Spleen (tissue), 11 donors: ENCODE data around the gene EXOC6B. TPM values are rescaled to one million over a fixed set of nuclear protein-coding genes. Genes with fewer than 3 reads are reported as not detected.
"Not testable (repeated sequence)": the region's sequence is repeated elsewhere in the genome, so short reads cannot be mapped to it uniquely, and the experiment has no call there.

Source experiments
- DNase-seq: peaks from one replicate; pipeline ENCODE4 v3.0.0-alpha.2; 2020
- H3K27ac ChIP-seq, 8 donors: fragments of 200-600 bp; sonication (generic) in 7 of 8; 1 replicate in 4 of 8; 2 replicates in 4 of 8; pipeline versions ENCODE4 v1.5.0 to v1.8.0; 2016 to 2021; ENCODE audit warnings: inconsistent platforms in 4 of 8, mild to moderate bottlenecking in 4 of 8, moderate library complexity in 1 of 8
- H3K27me3 ChIP-seq, 7 donors: fragments of 200-600 bp; sonication (generic) in 6 of 7; replicated peaks in 1 of 7; 1 replicate in 4 of 7; 2 replicates in 3 of 7; pipeline versions ENCODE4 v1.5.0 to v1.8.0; 2016 to 2021; ENCODE audit warnings: inconsistent platforms in 3 of 7, mild to moderate bottlenecking in 1 of 7
- H3K36me3 ChIP-seq, 6 donors: fragments of 200-600 bp; sonication (generic) in 5 of 6; 1 replicate in 4 of 6; 2 replicates in 2 of 6; pipeline versions ENCODE4 v1.5.0 to v1.8.0; 2016 to 2021; ENCODE audit warnings: inconsistent platforms in 2 of 6
- H3K4me1 ChIP-seq, 6 donors: fragments of 200-600 bp; sonication (generic) in 5 of 6; 1 replicate in 3 of 6; 2 replicates in 3 of 6; pipeline versions ENCODE4 v1.5.0 to v1.8.0; 2016 to 2021; ENCODE audit warnings: inconsistent platforms in 3 of 6
- H3K4me3 ChIP-seq, 8 donors: fragments of 200-600 bp; sonication (generic) in 7 of 8; 1 replicate in 4 of 8; 2 replicates in 4 of 8; pipeline versions ENCODE4 v1.5.0 to v1.8.0; 2016 to 2021; ENCODE audit warnings: inconsistent platforms in 4 of 8, mild to moderate bottlenecking in 4 of 8, moderate library complexity in 2 of 8
- H3K9me3 ChIP-seq, 8 donors: fragments of 200-600 bp; sonication (generic) in 7 of 8; 1 replicate in 4 of 8; 2 replicates in 4 of 8; pipeline versions ENCODE4 v1.5.0 to v1.8.0; 2016 to 2021; ENCODE audit warnings: inconsistent platforms in 4 of 8
- CTCF ChIP-seq, 11 experiments: fragments of 200-600 bp in 7 of 11; fragments of 450-650 bp in 4 of 11; sonication (generic) in 4 of 11; IDR thresholded peaks in 8 of 11; conservative IDR thresholded peaks in 3 of 11; 1 replicate in 7 of 11; 2 replicates in 4 of 11; pipeline versions ENCODE4 v1.4.0 to v1.8.0; 2016 to 2021; ENCODE audit warnings: antibody characterized with exemption in 11 of 11, inconsistent platforms in 4 of 11, mild to moderate bottlenecking in 1 of 11
- POLR2A ChIP-seq, 3 donors: fragments of 450-650 bp; IDR thresholded peaks; one replicate each; pipeline ENCODE4 v1.5.1; 2017; ENCODE audit warnings: antibody characterized with exemption in 3 of 3, mild to moderate bottlenecking in 1 of 3
- POLR2AphosphoS5 ChIP-seq, 3 donors: sonication (generic); formaldehyde crosslinking; IDR thresholded peaks; one replicate each; pipeline ENCODE4 v1.5.1; 2017; ENCODE audit warnings: antibody characterized with exemption in 3 of 3
- WGBS, 5 donors: extraction: QIAGEN DNeasy Blood & Tissue Kit in 3 of 5; methylation state at CpG; one replicate each; pipeline versions ENCODE4 v1.1.5 to v1.1.7; 2013 to 2018; 5-methylcytosine and 5-hydroxymethylcytosine counted together
- intact Hi-C: fragments of 100-400 bp; cut with DNase I; formaldehyde crosslinking; loops from one replicate; pipeline ENCODE4 v1.15.0; 2023; ENCODE audit warnings: low total_unique reads
- polyA plus RNA-seq, 3 donors: library from polyadenylated mRNA; stranded (reverse); fragments of 200-250 nt; gene quantifications; one replicate each; pipeline ENCODE4 v1.2.1, GENCODE V29; 2013
- total RNA-seq, 7 donors: library from RNA; depleted of rRNA in 3 of 7; stranded (reverse); fragments of >200 nt in 3 of 7; fragmentation: NEBNext Ultra II Directional in 4 of 7; extraction: Animal tissue kit (Norgen Biotek cat#: 25700) in 4 of 7; gene quantifications; one replicate each; pipeline versions ENCODE4 v1.1.0 to v1.2.1, GENCODE V29; 2016 to 2021
- donor health status: healthy with polysubstance abuse.
- donor health status: DM: no; HTN: no; CAD: no; lungs with moderate emphysema.
- donor health status: DM: no; HTN: no; CAD: no.
- donor health status: Bipolar disorder and iron deficiency.
- donor health status: healthy.
- donor health status: DM: no; HTN: no; CAD: no.
- donor health status: DM: yes; HTN: yes; CAD: no.

Gene EXOC6B
- total and polyA plus RNA-seq, 10 donors, result 1.0 to 27.9 (median 18.0) TPM

GRCh38 chr2:72539071-72539552 lies 286.7 kb downstream of the EXOC6B start:
- Histone ChIP-seq H3K9me3 (peaks cover 0 to 7% (median 0%) of the 10 kb centered on the region in 8 donors), H3K27me3 (no peaks in the 10 kb centered on the region), H3K4me3 (no peak overlapping the region), H3K4me1 (no peaks in the 10 kb centered on the region), H3K36me3 (no peaks in the 10 kb centered on the region), H3K27ac (no peak overlapping the region)
- DNase-seq, result no peak
- TF ChIP-seq POLR2AphosphoS5 (IDR thresholded peaks at IDR 0.05) (no peak), POLR2A (IDR thresholded peaks at IDR 0.05) (no peak)
- 62 to 84% (median 66%) methylated on average over 2 of the region's 2 CpGs for WGBS, 5 donors
- intact Hi-C loops, result no loop called here

- Histone ChIP-seq H3K9me3 (peaks cover 0 to 7% (median 0%) of the 10 kb centered on the region in 8 donors), H3K4me1 (no peaks in the 10 kb centered on the region), H3K27me3 (no peaks in the 10 kb centered on the region), H3K36me3 (no peaks in the 10 kb centered on the region), H3K4me3 (no peak overlapping the region), H3K27ac (no peak overlapping the region)
- no peak for DNase-seq
- TF ChIP-seq POLR2A (IDR thresholded peaks at IDR 0.05) (no peak), CTCF (IDR thresholded peaks at IDR 0.05 in 8 of 11, conservative IDR thresholded peaks at IDR 0.05 in 3 of 11) (no peak), POLR2AphosphoS5 (IDR thresholded peaks at IDR 0.05) (no peak)
- WGBS, 5 donors, result 90 to 97% (median 93%) methylated on average over 2 of the region's 2 CpGs
- intact Hi-C loops, result no loop called here
These were observed 287.3 kb downstream of the EXOC6B start for GRCh38 chr2:72538486-72538885.

- 80 to 91% (median 83%) methylated on average over 8 of the region's 8 CpGs for WGBS, 5 donors
- H3K4me1 ChIP-seq, H3K27ac ChIP-seq, H3K27me3 ChIP-seq, DNase-seq, H3K36me3 ChIP-seq, H3K4me3 ChIP-seq, H3K9me3 ChIP-seq, intact Hi-C loops: not testable (repeated sequence)
These were observed 290.2 kb downstream of the EXOC6B start for GRCh38 chr2:72535586-72535985.

- H3K27ac ChIP-seq, result no peak overlapping the region
- intact Hi-C loops, result no loop called here
- WGBS, 5 donors, result 74 to 88% (median 80%) methylated on average over 1 of the region's 1 CpG
- TF ChIP-seq POLR2AphosphoS5 (IDR thresholded peaks at IDR 0.05), result no peak
- TF ChIP-seq POLR2A (IDR thresholded peaks at IDR 0.05), result no peak
- TF ChIP-seq CTCF (IDR thresholded peaks at IDR 0.05 in 8 of 11, conservative IDR thresholded peaks at IDR 0.05 in 3 of 11), result no peak
- H3K9me3 ChIP-seq, result no peaks in the 10 kb centered on the region
- no peak for DNase-seq
- H3K4me1 ChIP-seq, result no peaks in the 10 kb centered on the region
- no peaks in the 10 kb centered on the region for H3K36me3 ChIP-seq
- H3K4me3 ChIP-seq, result no peak overlapping the region
- H3K27me3 ChIP-seq, result no peaks in the 10 kb centered on the region
These were observed 292.1 kb downstream of the EXOC6B start for GRCh38 chr2:72533765-72534164.

GRCh38 chr2:72527424-72527823 lies 298.4 kb downstream of the EXOC6B start:
- no peaks in the 10 kb centered on the region for H3K9me3 ChIP-seq
- 63 to 84% (median 74%) methylated on average over 1 of the region's 1 CpG for WGBS, 5 donors
- TF ChIP-seq POLR2A (IDR thresholded peaks at IDR 0.05) (no peak), POLR2AphosphoS5 (IDR thresholded peaks at IDR 0.05) (no peak), CTCF (IDR thresholded peaks at IDR 0.05 in 8 of 11, conservative IDR thresholded peaks at IDR 0.05 in 3 of 11) (no peak)
- intact Hi-C loops, result no loop called here
- DNase-seq, result no peak
- H3K4me3 ChIP-seq, result no peak overlapping the region
- no peaks in the 10 kb centered on the region for H3K36me3 ChIP-seq
- H3K27ac ChIP-seq, result no peak overlapping the region
- no peaks in the 10 kb centered on the region for H3K4me1 ChIP-seq
- H3K27me3 ChIP-seq, result no peaks in the 10 kb centered on the region
